ENCODE measurements around the gene UBE2G2.

The UBE2G2 gene

GRCh38 chr21:44814498-44815023 lies 12.9 kb upstream of the UBE2G2 start:
- no peak for DNase-seq

- no peak for DNase-seq
These were observed 12.1 kb upstream of the UBE2G2 start for GRCh38 chr21:44813727-44814126.

DNA sequence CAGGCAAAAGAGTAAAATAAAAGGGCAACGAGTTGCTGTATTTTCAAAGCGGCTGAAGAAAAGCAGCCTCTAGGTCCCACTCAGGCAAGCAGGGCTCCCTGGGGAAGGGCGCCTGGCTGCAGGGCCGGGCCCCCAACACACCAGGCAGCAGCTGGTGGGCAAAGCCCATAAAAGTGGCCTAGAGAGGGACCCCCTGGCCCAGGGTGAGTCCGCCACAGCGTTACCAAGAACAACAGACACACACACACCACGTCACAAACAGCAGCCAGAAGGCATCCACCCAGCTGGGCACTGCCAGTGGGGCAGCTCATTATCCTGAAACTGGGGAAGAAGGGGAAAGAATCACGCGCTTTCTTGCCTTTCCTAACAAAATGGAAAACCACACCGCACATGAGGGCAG lies 11.5 kb upstream of the UBE2G2 start:
- no peak for DNase-seq

DNA sequence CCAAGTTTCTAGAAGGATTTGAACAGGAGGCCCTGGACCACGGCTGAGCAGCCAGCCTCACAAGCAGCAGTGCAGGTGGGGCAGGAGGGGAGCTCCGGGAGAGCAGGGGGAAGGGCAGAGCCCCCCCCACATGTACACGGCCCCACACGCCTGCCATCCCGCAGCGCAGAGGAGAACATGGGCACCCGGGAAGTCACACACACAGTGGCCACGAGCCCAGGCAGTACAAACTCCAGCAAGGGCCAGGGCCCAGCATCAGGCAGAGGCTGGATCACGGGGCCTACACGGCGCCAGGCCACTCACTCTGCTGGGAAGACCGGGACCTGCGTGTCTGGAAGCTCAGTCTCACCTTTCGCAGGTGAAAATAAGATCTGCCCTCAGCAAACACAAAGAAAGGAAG lies 11.0 kb upstream of the UBE2G2 start:
- no peak for DNase-seq

DNA sequence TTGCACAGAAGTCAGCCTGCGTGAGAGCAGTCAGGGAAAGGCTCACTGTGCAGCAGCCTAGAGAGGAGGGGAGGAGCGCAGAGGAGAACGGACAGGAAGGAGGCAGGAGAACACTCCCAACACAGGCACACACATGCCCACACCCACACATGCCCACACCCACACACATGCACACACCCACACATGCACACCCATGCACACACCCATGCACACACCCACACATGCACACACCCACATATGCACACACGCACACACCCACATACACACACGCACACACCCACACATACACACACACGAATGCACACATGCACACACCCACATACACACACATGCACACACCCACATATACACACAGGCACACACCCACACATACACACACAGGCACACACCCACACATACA lies 9.2 kb upstream of the UBE2G2 start:
- DNase-seq, result no peak

DNA sequence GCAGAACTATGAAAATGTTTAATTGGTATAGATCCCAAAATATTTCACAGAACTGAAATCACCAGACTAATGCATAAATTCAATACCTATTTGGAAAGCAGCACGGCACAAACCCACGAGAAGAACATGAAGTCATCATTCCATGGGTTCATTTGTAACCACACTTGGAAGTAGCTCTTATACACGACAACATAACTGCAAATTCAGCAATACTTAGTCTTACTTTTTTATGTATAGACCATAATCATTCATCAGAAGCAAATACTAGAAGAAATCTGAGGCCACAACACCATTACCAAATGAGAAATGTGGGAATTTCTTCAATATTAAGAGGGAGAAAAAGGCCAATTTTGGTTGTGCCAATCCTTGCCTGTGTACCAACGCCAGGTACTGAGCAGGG lies 4.2 kb upstream of the UBE2G2 start:
- DNase-seq, result no peak

GRCh38 chr21:44805226-44805625 lies 3.6 kb upstream of the UBE2G2 start:
- no peak for DNase-seq

DNA sequence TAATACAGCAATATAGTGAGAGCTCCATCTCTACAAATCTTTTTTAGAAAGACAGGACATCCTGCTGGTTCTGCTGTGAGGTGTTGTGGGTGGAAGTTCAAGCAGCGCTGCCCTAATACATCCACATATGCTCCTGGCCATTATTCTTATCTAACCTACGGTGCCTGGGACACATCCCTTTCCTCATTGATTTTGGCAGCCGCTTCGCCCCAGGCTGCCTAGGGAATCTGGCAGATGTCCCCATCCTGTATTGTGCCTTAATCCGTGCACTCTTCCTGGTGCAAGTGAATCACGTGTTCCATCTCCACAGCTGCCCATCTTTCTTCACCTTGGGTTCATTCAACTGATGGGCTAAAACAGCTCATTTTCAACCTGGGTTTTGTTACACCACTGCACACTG lies 3.1 kb upstream of the UBE2G2 start:
- DNase-seq, result no peak

DNA sequence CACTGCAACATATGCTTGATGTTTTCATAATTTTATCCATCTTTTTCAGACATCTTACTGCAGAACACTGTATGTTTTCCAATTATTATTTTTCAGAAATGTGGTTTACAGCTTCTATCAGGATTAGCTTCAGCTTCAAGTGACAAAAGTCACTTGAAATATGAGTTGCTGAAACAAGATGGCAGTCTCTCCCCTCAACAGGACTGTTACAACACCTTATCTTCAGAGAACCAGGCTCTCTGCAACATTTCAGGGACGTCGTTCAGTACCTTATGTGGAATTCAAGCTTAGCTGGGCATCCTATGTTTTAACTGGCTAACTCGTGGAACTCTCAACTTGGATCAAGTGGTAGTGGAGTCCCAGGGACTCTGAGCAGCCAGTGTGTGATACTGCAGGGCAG lies 2.0 kb upstream of the UBE2G2 start:
- no peak for DNase-seq

GRCh38 chr21:44802396-44803153 lies 955 bp upstream of the UBE2G2 start:
- no peak for DNase-seq

DNA sequence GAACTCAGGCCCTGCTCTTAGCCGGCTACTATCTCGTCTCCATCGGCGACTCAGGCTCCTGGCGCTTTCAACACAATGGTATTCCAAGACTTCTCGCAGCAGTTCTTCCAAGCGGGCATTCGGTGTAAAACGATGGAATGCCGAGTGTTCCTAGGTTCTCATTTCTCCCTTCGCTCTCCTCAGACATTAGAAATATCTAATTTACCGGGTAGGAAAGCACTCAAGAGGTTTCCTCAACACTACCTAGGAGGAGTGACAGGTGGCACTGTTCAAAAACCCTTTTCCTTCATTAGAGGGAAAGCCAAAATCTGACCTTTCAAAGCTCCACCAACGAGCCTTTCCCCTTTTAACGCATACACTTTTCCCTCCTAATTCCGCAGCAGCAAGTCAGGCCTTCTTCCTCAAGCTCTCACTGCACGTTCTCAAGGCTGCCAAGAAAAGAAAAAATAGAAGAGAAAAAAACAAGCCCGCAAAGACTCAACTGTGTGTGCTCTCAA lies 601 bp downstream of the UBE2G2 start:
- DNase-seq, result peak; percentile 6

GRCh38 chr21:44800103-44800502 lies 1.5 kb downstream of the UBE2G2 start:
- peak; percentile 14 for DNase-seq

GRCh38 chr21:44799646-44800045 lies 2.0 kb downstream of the UBE2G2 start:
- DNase-seq, result no peak

- DNase-seq, result no peak
These were observed 3.8 kb downstream of the UBE2G2 start for GRCh38 chr21:44797775-44798174.

DNA sequence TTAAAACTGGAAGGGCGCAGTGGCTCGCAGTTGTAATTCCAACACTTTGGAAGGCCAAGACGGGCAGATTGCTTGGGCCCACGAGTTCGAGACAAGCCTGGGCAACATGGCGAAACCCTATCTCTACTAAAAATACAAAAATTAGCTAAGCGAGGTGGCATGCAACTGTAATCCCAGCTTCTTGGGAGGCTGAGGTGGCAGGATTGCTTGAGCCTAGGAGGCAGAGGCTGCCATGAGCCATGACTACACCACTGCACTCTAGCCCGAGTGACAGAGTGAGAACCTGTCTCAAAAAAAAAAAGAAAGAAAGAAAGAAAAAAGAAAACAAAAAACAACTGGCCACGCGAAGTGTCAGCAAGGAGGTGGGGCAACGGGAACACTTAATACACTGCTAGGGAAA lies 6.3 kb downstream of the UBE2G2 start:
- no peak for DNase-seq

- no peak for DNase-seq
These were observed 7.8 kb downstream of the UBE2G2 start for GRCh38 chr21:44793592-44794374.

- DNase-seq, result peak; percentile 45
These were observed 8.7 kb downstream of the UBE2G2 start for GRCh38 chr21:44792702-44793591.

DNA sequence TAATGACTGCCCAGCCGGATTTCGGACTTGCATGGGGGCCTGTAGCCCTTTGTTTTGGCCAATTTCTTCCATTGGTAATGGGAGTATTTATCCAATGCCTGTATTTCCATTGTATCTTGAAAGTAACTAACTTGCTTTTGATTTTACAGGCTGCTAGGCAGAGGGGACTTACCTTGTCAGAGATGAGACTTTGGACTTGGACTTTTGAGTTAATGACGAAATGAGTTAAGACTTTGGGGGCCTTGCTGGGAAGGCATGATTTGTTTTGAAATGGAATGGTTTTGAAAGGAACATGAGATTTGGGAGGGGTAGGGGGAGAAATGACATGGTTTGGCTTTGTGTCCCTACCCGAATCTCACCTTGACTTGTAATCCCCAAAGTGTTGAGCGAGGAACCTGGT lies 9.6 kb downstream of the UBE2G2 start:
- DNase-seq, result no peak

DNA sequence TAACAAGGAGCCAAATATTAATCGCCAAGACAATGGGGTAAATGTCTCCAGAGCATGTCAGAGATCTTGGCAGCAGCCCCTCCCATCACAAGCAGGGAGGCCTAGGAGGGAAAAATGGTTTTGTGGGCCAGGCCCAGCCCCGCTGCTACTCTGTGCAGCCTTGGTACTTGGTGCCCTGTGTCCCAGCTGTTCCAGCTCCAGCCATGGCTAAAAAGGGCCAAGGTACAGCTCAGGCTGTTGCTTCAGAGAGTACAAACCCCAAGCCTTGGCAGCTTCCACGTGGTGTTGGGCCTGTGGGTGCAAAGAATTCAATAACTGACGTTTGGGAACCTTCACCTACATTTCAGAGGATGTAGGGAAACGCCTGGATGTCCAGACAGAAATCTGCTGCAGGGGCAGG lies 10.4 kb downstream of the UBE2G2 start:
- DNase-seq, result no peak

DNA sequence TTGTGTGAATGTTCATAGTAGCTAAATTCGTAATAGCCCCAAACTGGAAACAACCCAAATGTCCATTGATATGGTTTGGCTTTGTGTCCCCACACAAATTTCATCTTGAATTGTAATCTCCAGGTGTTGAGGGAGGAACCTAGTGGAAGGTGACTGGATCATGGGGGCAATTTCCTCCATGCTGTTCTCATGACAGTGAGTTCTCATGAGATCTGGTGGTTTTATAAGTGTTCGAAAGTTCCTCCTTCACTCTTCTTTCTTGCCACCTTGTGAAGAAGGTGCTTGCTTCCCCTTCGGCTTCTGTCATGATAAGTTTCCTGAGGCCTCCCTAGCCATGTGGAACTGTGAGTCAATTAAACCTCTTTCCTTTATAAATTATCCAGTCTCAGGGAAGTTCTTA lies 11.3 kb downstream of the UBE2G2 start:
- no peak for DNase-seq

- DNase-seq, result no peak
These were observed 11.7 kb downstream of the UBE2G2 start for GRCh38 chr21:44789880-44790279.

DNA sequence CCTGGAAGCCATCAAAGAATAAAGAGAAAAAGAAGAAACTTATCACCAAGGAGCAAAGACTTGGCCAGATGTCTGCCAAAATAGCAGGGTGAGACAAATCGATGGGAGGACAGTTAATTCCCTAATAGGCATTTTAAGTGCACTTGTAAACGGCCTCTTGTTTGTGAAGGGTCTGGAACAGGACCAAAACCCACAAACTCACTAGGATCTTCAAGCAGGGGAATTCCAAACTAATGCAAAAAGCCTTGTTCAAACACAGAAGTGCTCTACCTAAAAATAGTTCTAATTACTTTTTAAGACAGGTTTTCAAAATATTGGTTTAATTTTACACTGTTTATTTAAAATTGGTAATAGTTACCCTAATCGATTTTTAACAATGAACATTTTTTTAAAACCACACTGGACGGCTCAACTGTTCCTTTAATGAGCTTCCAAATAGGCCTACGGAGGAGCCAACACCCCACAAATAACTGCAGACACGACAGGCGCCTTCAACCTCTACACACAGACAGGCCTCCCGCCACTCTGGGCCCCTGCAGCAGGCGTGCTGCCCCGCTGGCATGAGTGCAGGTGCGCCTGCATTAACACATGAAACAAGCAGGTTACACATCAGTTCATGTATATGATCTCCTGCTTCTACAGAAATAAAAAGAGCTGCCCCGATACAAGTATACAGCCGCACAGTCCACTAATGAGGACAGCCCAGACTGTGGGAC lies 15.8 kb downstream of the UBE2G2 start:
- DNase-seq, result no peak
